ENCODE results near the gene CSMD2. TPM values are rescaled to one million over a fixed set of nuclear protein-coding genes. Genes with fewer than 3 reads are reported as not detected.

CSMD2 gene
- total RNA-seq, 1 donor from 2014 or later: 0.98 TPM

GRCh38 chr1:33583567-33583966, 581.5 kb downstream of the CSMD2 start:
- H3K4me3 ChIP-seq (ENCODE audit: low read depth, low read length): no peak overlapping the region
- no peak for TF ChIP-seq CTCF (conservative IDR thresholded peaks at IDR 0.05; ENCODE audit: low read depth, low read length)
- DNase-seq (ENCODE audit: low read depth): no peak

- no peak overlapping the region for H3K4me3 ChIP-seq (ENCODE audit: low read depth, low read length)
- no peak for TF ChIP-seq CTCF (conservative IDR thresholded peaks at IDR 0.05; ENCODE audit: low read depth, low read length)
- no peak for DNase-seq (ENCODE audit: low read depth)
Measured at GRCh38 chr1:33578557-33579448, 586.2 kb downstream of the CSMD2 start.

GRCh38 chr1:33577663-33578062, 587.4 kb downstream of the CSMD2 start:
- no peak for TF ChIP-seq CTCF (conservative IDR thresholded peaks at IDR 0.05; ENCODE audit: low read depth, low read length)
- no peak overlapping the region for H3K4me3 ChIP-seq (ENCODE audit: low read depth, low read length)
- DNase-seq (ENCODE audit: low read depth): no peak

GRCh38 chr1:33576821-33577599, 588.0 kb downstream of the CSMD2 start:
- TF ChIP-seq CTCF (conservative IDR thresholded peaks at IDR 0.05; ENCODE audit: low read depth, low read length): no peak
- no peak for DNase-seq (ENCODE audit: low read depth)
- no peak overlapping the region for H3K4me3 ChIP-seq (ENCODE audit: low read depth, low read length)

- TF ChIP-seq CTCF (conservative IDR thresholded peaks at IDR 0.05; ENCODE audit: low read depth, low read length): no peak
- H3K4me3 ChIP-seq (ENCODE audit: low read depth, low read length): no peak overlapping the region
- DNase-seq (ENCODE audit: low read depth): no peak
Measured at GRCh38 chr1:33575324-33575879, 589.6 kb downstream of the CSMD2 start.

- DNase-seq (ENCODE audit: low read depth): no peak
- TF ChIP-seq CTCF (conservative IDR thresholded peaks at IDR 0.05; ENCODE audit: low read depth, low read length): no peak
Measured at GRCh38 chr1:33573661-33574060, 591.4 kb downstream of the CSMD2 start.

More at GRCh38 chr1:33573661-33574060, 591.4 kb downstream of the CSMD2 start:
- no peak overlapping the region for H3K4me3 ChIP-seq (ENCODE audit: low read depth, low read length)
